Sigmoid colon (tissue), 3 donors: ENCODE data around the gene C5orf34.

Source experiments
- CTCF ChIP-seq, 4 experiments: fragments of 450-650 bp in 3 of 4; fragments of 200-600 bp in 1 of 4; IDR thresholded peaks; one replicate each; pipeline ENCODE4 v1.5.1; 2016 to 2019; ENCODE audit warnings: antibody characterized with exemption in 4 of 4, mild to moderate bottlenecking in 3 of 4, moderate library complexity in 2 of 4
- POLR2A ChIP-seq, 2 donors: fragments of 450-650 bp; IDR thresholded peaks; one replicate each; pipeline ENCODE4 v1.6.1; 2016; ENCODE audit warnings: antibody characterized with exemption in 2 of 2, mild to moderate bottlenecking in 2 of 2, moderate library complexity in 2 of 2

DNA sequence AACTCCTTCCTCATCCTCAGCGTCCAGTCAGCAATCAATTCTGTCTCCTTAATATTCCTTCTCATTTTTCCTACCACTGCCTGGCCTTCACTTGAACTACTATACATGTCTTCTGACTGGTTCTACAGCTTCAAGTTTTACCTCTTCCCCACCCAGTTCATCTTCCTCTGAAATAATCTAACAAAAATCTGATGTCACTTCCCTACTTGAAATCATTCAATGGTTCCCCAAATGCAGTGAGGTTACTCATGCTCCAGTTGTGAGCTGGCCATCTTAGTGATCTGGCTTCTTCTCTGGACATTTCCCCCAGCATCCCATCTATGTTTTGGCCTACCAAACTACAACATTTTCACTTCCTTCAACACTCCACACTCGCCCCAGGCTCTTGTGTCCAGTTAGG, 16.4 kb downstream of the C5orf34 start:
- TF ChIP-seq CTCF (IDR thresholded peaks at IDR 0.05) (no peak), POLR2A (IDR thresholded peaks at IDR 0.05) (no peak)
